ENCODE results near the gene NPBWR2. TPM values are rescaled to one million over a fixed set of nuclear protein-coding genes. Genes with fewer than 3 reads are reported as not detected.

Gene NPBWR2
- polyA plus RNA-seq, 1 of the 3 experiments (the other 2 are of a cell fraction) = not detected

GRCh38 chr20:64116541-64117431 is 9.4 kb upstream of the NPBWR2 start:
- Histone ChIP-seq H3K27me3 (ENCODE audit: insufficient read depth) (peaks cover 11% of the 10 kb centered on the region; the same call in 1 of the 2 replicates), H3K9me2 (no peaks in the 10 kb centered on the region), H4K20me1 (ENCODE audit: insufficient read depth) (no peaks in the 10 kb centered on the region), H3K79me2 (ENCODE audit: insufficient read depth) (no peaks in the 10 kb centered on the region), H3K4me2 (no peak overlapping the region), H3K4me3 (ENCODE audit: low read depth in 2 of 2, low read length in 1 of 2) (no peak overlapping the region), H3F3A (replicated peaks; ENCODE audit: insufficient read depth) (no peaks in the 10 kb centered on the region), H3K9me3 (no peaks in the 10 kb centered on the region), H2AFZ (ENCODE audit: low read depth) (no peak overlapping the region), H3K4me1 (ENCODE audit: control insufficient read depth in 1 of 2, insufficient read depth in 2 of 2, low read depth in 1 of 2, low read length in 1 of 2) (peaks cover 0 to 12% of the 10 kb centered on the region in 2 experiments; a peak in 1 of 4 replicates), H3K27ac (ENCODE audit: low read depth in 2 of 2, low read length in 1 of 2) (no peak overlapping the region), H3K9ac (no peak overlapping the region), H3K36me3 (replicated peaks in 1 of 2; ENCODE audit: control insufficient read depth in 1 of 2, insufficient read depth in 2 of 2, low read length in 1 of 2) (no peaks in the 10 kb centered on the region)
- ChIA-PET POLR2A (no interaction called here), CTCF (interaction anchor here (0.7 to 15.6 kb wide), 6 partner anchors 14 to 78 kb away, joined by 3 to 252 read pairs (median 4); partner anchors contain the start of genes LKAAEAR1, OPRL1 and RGS19)
- TF ChIP-seq NFIC (IDR thresholded peaks at IDR 0.05; ENCODE audit: borderline replicate concordance) = no peak
- no peak for TF ChIP-seq RAD21 (IDR thresholded peaks at IDR 0.05; ENCODE audit: low read length)
- no peak for TF ChIP-seq NRF1 (IDR thresholded peaks at IDR 0.05; ENCODE audit: low read depth, low read length)
- TF ChIP-seq RCOR1 (IDR thresholded peaks at IDR 0.05; ENCODE audit: low read length) = no peak
- DNase-seq = peak; percentile 20
- 74% methylated on average over 11 of the region's 17 CpGs for WGBS (ENCODE audit: low lambda C conversion rate)

GRCh38 chr20:64116016-64116415 is 8.7 kb upstream of the NPBWR2 start:
- Histone ChIP-seq H3K79me2 (ENCODE audit: insufficient read depth) (no peaks in the 10 kb centered on the region), H3F3A (replicated peaks; ENCODE audit: insufficient read depth) (no peaks in the 10 kb centered on the region), H4K20me1 (ENCODE audit: insufficient read depth) (no peaks in the 10 kb centered on the region), H2AFZ (ENCODE audit: low read depth) (no peak overlapping the region), H3K4me3 (ENCODE audit: low read depth in 2 of 2, low read length in 1 of 2) (no peak overlapping the region), H3K9me3 (no peaks in the 10 kb centered on the region), H3K4me1 (ENCODE audit: control insufficient read depth in 1 of 2, insufficient read depth in 2 of 2, low read depth in 1 of 2, low read length in 1 of 2) (peaks cover 0 to 14% of the 10 kb centered on the region in 2 experiments; a peak in 1 of 4 replicates), H3K27ac (ENCODE audit: low read depth in 2 of 2, low read length in 1 of 2) (no peak overlapping the region), H3K9ac (no peak overlapping the region), H3K36me3 (replicated peaks in 1 of 2; ENCODE audit: control insufficient read depth in 1 of 2, insufficient read depth in 2 of 2, low read length in 1 of 2) (no peaks in the 10 kb centered on the region), H3K4me2 (no peak overlapping the region), H3K27me3 (ENCODE audit: insufficient read depth) (peaks cover 3% of the 10 kb centered on the region; the same call in 1 of the 2 replicates), H3K9me2 (no peaks in the 10 kb centered on the region)
- TF ChIP-seq YY1 (IDR thresholded peaks at IDR 0.05; ENCODE audit: low read depth) (no peak), RFX5 (IDR thresholded peaks at IDR 0.05; ENCODE audit: low read length) (no peak), CHD2 (IDR thresholded peaks at IDR 0.05; ENCODE audit: low read length, partially characterized antibody) (no peak), POLR2AphosphoS5 (IDR thresholded peaks at IDR 0.05; ENCODE audit: low read depth, low read length) (no peak), USF1 (IDR thresholded peaks at IDR 0.05; ENCODE audit: borderline replicate concordance, low read depth) (no peak), EP300 (IDR thresholded peaks at IDR 0.05; ENCODE audit: borderline replicate concordance in 1 of 2, low read depth in 1 of 2, low read length in 1 of 2) (no peak), FOXM1 (IDR thresholded peaks at IDR 0.05; ENCODE audit: low read depth) (no peak), GATA2 (CRISPR knock-in tag; IDR thresholded peaks at IDR 0.05) (no peak), FOSL2 (IDR thresholded peaks at IDR 0.05; ENCODE audit: borderline replicate concordance, low read depth) (no peak), IRF3 (IDR thresholded peaks at IDR 0.05; ENCODE audit: low read depth, low read length) (no peak), GABPA (IDR thresholded peaks at IDR 0.05; ENCODE audit: low read depth) (no peak), TAF1 (IDR thresholded peaks at IDR 0.05; ENCODE audit: borderline replicate concordance, low read depth, low read length) (no peak), FOXJ3 (CRISPR knock-in tag; IDR thresholded peaks at IDR 0.05) (no peak), CTCF (IDR thresholded peaks at IDR 0.05) (no peak), EZH2phosphoT487 (IDR thresholded peaks at IDR 0.05; ENCODE audit: borderline replicate concordance, low read depth) (no peak), RAD21 (IDR thresholded peaks at IDR 0.05; ENCODE audit: low read length) (no peak), NFIC (IDR thresholded peaks at IDR 0.05; ENCODE audit: borderline replicate concordance) (no peak)
- no peak for DNase-seq
- ChIA-PET CTCF (interaction anchor here (0.7 to 15.6 kb wide), 8 partner anchors 9 to 78 kb away, joined by 3 to 252 read pairs (median 4); partner anchors contain the start of genes LKAAEAR1, OPRL1 and RGS19), POLR2A (no interaction called here)
- WGBS (ENCODE audit: low lambda C conversion rate) = 77% methylated on average over 12 of the region's 21 CpGs

Measured in SK-N-SH (cell line).